IMR-90 (cell line): ENCODE measurements around the gene KDELR3. TPM values are rescaled to one million over a fixed set of nuclear protein-coding genes. Genes with fewer than 3 reads are reported as not detected.

Experiments
- polyA plus RNA-seq, 3 experiments: library from polyadenylated mRNA; depleted of rRNA; stranded (reverse); fragments of >200 nt; gene quantifications; 2 replicates each; pipeline ENCODE4 v1.2.3, GENCODE V29; 2012; ENCODE audit warnings: low replicate concordance in 1 of 3
- total RNA-seq: library from RNA; depleted of rRNA; stranded (reverse); fragments of >200 nt; gene quantifications from 2 replicates; pipeline ENCODE4 v1.2.3, GENCODE V29; 2012; rRNA removed

The KDELR3 gene
- total and polyA plus RNA-seq, 2 of the 4 experiments (the other 2 are of a cell fraction) = 129 to 224 TPM

Other genes starting within 250 kb of the KDELR3 start
- gene TMEM184B, start 195.1 kb upstream of the KDELR3 start, total RNA-seq = 9.1 and 9.2 TPM in 2 replicates
- gene TMEM184B, start 195.1 kb upstream of the KDELR3 start, polyA plus RNA-seq (2012; rRNA removed) = 81.1 and 87.5 TPM in 2 replicates
- 114 and 116 TPM in 2 replicates for gene CSNK1E, start 150.7 kb upstream of the KDELR3 start, total RNA-seq
- gene CSNK1E, start 150.7 kb upstream of the KDELR3 start, polyA plus RNA-seq (2012; rRNA removed) = 270 and 276 TPM in 2 replicates
- gene KCNJ4, start 12.9 kb upstream of the KDELR3 start, total RNA-seq = not detected in 2 replicates
- gene KCNJ4, start 12.9 kb upstream of the KDELR3 start, polyA plus RNA-seq (2012; rRNA removed) = not detected in 2 replicates
- 366 and 371 TPM in 2 replicates for gene DDX17, start 38.2 kb downstream of the KDELR3 start, total RNA-seq
- gene DDX17, start 38.2 kb downstream of the KDELR3 start, polyA plus RNA-seq (2012; rRNA removed) = 200 and 240 TPM in 2 replicates
- gene DMC1, start 102.1 kb downstream of the KDELR3 start, total RNA-seq = 0.18 and 1.1 TPM in 2 replicates
- 0.38 and 0.46 TPM in 2 replicates for gene DMC1, start 102.1 kb downstream of the KDELR3 start, polyA plus RNA-seq (2012; rRNA removed)
- 1.1 and 1.3 TPM in 2 replicates for gene FAM227A, start 188.3 kb downstream of the KDELR3 start, total RNA-seq
- gene FAM227A, start 188.3 kb downstream of the KDELR3 start, polyA plus RNA-seq (2012; rRNA removed) = 1.1 and 1.4 TPM in 2 replicates
- gene CBY1, start 188.5 kb downstream of the KDELR3 start, total RNA-seq = 13.8 and 14.2 TPM in 2 replicates
- 25.4 and 30.0 TPM in 2 replicates for gene CBY1, start 188.5 kb downstream of the KDELR3 start, polyA plus RNA-seq (2012; rRNA removed)
- gene TOMM22, start 213.9 kb downstream of the KDELR3 start, total RNA-seq = 78.0 and 139 TPM in 2 replicates
- 31.9 and 38.7 TPM in 2 replicates for gene TOMM22, start 213.9 kb downstream of the KDELR3 start, polyA plus RNA-seq (2012; rRNA removed)
- gene JOSD1, start 232.8 kb downstream of the KDELR3 start, total RNA-seq = 32.5 and 35.8 TPM in 2 replicates
- 28.2 and 30.2 TPM in 2 replicates for gene JOSD1, start 232.8 kb downstream of the KDELR3 start, polyA plus RNA-seq (2012; rRNA removed)
- 12.4 and 21.4 TPM in 2 replicates for gene GTPBP1, start 237.8 kb downstream of the KDELR3 start, total RNA-seq
- gene GTPBP1, start 237.8 kb downstream of the KDELR3 start, polyA plus RNA-seq (2012; rRNA removed) = 24.9 and 29.5 TPM in 2 replicates